Activated CD4-positive, alpha-beta T cell treated with anti-CD3 and anti-CD28 coated beads, Interleukin-2, amount 50 U/mL, for 4 hours (primary cell): Measurements from ENCODE around the gene ARL8A.
"Not testable (repeated sequence)": the region's sequence is repeated elsewhere in the genome, so short reads cannot be mapped to it uniquely, and the experiment has no call there.

Source experiments
- DNase-seq, 2 experiments: peaks; one replicate each; pipeline ENCODE4 v3.0.0-alpha.2; 2020

ARL8A gene

DNA sequence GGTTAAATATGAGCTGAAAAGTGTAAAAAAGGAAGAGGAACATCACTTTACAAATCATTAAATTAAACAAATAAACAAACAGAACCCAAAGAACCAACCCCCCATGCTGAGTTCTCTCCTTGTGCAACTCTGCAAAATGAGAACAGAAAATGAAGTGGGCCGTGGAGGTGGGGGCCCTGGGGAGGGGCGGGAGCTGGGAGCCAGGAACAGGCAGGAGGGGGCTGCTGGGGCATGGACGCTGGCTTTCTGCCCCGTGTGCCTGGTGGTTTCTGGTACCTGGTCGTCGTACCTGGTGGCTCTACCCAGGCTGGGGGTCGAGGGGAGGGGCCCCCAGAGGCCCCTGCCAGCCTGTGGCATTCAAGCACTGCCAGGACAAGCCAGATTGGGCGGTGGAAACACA, 11.0 kb downstream of the ARL8A start:
- DNase-seq, result no peak

DNA sequence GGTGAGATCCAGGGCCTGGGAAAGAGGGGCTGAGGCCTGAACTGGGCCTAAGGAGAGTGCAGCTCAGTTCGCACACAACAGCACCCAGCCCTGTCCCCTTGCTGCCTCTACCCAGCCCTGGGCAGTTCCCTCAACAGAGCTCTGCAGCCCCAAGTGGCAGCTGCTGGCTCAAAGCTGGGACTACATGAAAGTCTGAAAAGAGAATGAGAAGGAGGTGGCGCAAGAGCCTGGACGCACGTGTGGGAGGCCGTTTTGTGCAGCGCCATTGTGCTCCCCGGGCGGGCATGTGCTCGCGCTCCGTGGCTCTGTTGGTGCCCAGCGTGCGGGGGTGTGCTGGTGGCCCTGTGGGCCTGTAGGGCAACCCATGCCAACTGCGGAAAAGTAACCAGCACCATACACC, 11.5 kb downstream of the ARL8A start:
- no peak for DNase-seq

DNA sequence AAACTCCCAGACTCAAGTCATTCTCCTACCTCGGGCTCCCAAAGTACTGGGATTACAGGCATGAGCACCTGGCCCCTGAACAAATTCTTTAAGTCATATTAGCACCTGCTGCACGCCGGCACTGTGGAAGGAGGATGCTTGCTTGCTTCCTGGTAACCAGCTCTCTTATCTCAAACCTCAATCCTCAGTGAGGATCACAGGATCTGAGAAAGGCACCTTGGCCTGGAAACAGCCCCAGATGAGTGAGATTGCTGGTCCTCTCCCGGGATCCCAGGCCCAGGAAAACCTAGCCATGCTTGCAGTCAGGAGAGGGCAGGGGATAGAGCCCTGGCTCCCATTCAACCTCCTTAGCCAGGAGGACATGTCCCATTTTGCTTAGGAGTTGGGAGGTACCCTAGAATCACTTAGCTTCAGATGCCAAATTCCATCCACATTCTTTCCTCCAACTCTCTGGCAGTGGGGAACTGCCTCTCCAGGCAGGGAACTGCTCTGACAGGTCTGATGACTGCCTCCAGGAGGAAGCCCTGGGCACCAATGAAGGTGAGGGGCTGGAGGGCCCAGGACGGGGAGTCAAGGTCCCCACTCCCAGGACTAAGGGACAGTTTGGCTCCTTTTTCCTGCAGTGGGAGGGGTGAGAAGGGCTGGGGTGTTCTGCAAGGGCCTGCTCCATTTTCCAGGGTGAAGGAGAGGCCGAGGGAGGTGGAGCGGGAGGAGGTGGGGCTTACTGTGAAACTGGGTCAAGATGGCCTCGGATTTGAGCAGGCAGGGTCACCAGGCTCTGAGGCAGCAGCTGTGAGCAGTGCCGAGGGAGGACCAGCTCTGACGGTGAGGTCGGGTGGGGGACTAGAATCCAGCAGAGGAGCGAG, 12.3 kb downstream of the ARL8A start:
- DNase-seq, result no peak

- no peak for DNase-seq
Measured at GRCh38 chr1:202130816-202131522, 13.6 kb downstream of the ARL8A start.

DNA sequence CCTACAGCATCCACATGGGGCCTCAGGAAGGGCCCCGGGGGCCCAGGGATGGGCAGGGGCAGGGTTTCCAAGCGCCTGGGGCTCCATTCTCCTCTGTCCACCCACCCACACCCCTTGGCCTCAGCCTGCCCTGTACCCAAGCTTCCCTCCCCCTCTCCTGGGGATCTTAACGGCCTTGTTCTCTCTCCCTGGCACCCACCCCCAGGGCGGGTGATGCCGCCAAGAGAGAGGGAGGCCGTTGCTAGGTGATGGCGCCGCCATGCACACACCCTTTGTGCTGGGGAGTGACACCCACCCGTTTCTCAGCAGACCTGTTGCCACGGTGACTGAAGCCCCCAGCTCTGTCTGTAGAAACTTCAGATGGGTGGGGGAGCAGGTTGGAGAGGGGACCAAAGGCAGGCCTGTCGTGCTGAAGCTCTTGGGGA, 14.2 kb downstream of the ARL8A start:
- DNase-seq, result no peak

DNA sequence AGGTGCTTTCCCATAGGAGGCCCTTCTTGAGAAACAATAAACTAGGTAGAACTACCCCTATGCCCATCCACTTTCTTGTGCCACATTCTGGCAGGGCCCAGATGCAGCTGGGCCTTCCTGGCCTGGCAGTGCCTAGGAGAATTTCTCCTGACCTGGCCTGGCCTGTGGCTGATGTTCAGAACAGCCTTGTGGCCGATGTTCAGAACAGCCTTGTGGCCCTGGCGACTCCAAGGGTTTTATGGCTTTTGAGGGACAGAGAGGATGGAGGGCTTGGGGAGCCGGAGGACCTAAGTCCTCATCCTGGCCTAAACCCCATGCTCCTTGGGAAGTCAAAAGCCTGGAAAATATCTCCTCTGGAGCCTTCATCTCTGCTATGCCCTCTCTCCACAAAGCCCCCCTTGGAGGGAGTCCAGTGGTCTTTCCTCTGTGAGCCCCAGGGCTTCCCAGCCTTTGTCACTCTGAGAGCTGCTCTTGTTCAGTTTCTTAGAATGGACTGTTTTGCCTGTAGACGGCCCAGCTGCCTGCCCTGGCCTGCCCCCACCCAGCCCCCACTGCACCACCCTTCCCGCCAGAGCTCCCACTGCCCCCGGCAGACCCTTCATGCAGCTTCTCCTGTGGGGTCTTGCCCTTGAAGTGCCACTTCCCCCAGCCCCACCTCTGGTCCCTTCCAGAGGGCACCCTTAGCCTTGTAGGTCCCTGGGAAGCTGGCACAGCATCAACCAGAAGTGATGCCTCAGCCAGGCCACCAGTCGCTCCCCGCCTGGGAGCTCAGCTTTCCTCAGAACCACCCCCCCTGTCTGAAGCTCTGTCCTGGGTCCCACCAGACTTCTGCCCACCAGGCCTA, 14.9 kb downstream of the ARL8A start:
- no peak for DNase-seq

- no peak for DNase-seq
Measured at GRCh38 chr1:202127836-202128622, 16.5 kb downstream of the ARL8A start.

DNA sequence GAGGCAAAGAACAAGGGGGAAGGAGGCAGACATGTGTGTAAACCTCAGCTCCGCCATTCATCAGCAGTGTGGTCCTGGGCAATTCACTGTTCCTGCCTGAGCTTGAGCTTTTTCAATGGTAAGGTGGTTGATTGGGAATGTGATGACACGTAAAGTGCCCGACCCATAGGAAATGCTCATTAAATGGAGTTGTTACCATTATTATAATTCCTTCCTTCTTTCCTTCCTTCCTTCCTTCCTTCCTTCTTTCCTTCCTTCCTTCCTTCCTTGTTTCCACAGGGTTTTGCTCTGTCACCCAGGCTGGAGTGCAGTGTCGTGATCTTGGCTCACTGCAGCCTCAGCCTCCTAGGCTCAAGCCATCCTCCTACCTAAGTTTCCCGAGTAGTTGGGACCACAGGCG, 17.5 kb downstream of the ARL8A start:
- DNase-seq, result no peak

DNA sequence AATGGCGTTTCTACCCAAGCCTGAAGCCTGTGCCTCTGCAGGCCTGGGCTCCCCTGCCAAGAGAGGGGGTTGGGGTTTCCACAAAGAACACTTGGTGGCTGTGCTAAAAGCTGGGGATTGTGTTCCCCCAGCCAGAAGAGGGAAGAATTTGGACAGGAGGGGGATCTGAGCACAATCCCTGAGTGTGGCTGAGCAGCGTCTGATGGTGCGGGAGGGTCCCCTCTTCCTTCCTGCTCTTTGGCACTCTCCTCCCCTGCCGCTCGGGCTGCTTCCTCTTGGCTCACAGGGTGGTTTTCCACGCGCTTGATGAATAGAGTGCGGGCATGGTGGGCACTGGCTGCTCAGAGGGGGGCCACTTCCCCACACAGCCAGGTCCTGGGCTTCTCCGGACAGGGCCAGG, 18.1 kb downstream of the ARL8A start:
- DNase-seq, result no peak

- no peak for DNase-seq
Measured at GRCh38 chr1:202125611-202126010, 18.9 kb downstream of the ARL8A start.

- no peak for DNase-seq
Measured at GRCh38 chr1:202124142-202124541, 20.4 kb downstream of the ARL8A start.

DNA sequence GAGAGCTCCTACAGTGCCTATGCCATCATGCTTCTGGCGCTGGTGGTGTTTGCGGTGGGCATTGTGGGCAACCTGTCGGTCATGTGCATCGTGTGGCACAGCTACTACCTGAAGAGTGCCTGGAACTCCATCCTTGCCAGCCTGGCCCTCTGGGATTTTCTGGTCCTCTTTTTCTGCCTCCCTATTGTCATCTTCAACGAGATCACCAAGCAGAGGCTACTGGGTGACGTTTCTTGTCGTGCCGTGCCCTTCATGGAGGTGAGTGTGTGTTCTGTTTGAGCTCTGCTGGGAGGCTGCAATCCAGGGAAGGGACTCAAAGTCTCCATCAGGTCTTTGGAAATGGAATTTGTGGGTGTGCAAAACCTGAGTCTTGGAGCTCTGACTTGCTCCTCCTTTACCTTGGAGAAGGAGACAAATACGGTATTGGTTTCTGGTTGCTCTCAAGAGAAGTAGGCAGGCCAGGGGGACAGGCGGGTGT, 21.2 kb downstream of the ARL8A start:
- no peak for DNase-seq

DNA sequence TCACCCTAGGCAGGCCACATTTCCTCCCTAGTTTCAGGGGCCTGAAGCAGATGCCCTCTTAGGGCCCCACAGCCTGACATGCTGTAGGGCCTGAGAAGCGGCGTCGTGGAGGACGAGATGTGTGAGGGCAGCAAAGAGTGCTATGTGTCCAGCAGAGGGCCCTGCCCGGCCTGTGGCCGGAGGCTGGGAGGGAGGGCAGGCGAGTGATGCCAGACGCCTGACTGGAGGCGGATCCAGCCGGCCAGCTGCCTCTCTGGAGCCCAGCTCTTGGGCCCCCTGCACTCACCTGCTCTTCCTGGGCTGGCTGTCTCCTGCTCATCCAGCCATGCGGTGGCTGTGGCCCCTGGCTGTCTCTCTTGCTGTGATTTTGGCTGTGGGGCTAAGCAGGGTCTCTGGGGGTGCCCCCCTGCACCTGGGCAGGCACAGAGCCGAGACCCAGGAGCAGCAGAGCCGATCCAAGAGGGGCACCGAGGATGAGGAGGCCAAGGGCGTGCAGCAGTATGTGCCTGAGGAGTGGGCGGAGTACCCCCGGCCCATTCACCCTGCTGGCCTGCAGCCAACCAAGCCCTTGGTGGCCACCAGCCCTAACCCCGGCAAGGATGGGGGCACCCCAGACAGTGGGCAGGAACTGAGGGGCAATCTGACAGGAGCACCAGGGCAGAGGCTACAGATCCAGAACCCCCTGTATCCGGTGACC, 21.8 kb downstream of the ARL8A start, which contains the start of gene GPR37L1:
TSS of gene GPR37L1 (plus strand) at position 279 of the 697 bp plus-strand sequence. CDS start at position 326, 47 bp downstream.
- DNase-seq, result no peak

- DNase-seq, result no peak
Measured at GRCh38 chr1:202121006-202121405, 23.5 kb downstream of the ARL8A start.

- no peak for DNase-seq
Measured at GRCh38 chr1:202117898-202118371, 26.6 kb downstream of the ARL8A start.

DNA sequence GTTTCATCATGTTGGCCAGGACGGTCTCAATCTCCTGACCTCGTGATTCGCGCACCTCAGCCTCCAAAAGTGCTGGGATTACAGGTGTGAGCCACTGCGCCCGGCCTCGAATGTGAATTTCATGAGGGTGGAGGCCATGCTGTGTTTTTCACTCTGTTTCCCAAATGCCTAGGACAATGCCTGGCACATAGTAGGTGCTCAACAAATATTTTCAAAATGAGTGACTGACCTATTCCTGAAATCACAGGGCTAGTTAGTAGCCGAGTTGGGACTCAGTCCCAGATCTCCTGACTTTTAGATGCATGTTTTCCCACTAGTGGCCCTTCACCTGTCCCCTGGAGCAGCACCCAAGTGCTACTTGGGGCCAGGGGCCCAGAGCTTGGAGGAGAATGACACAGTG, 28.2 kb downstream of the ARL8A start:
- DNase-seq, result no peak

DNA sequence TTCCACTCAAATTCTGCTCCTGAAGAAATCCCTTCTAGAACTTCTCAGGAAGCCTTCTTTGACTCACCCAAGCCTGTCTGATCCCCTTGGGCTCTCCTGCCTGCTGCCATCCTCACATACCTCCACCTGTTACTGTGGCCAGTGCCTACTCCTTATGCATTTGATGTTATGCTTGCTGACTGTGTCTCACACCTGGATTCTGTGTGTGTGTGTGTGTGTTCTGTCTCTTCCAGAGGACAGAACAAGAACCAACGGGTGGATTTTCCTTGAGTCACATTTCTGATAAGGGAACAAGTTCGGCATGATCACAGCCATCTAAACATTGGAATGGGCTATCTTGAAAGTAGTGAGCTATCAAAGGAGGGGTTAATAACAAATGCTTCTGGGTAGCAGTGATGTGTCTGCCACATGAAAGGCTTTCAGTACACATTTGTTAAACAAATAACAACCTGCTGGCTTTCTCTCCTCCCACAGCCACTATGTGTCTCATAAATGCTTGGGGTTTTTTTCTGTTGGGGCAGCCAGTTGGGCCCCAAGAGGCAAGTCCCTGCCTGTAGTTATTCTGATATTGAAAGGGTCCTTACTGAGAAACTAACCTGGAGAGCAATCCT, 30.7 kb downstream of the ARL8A start:
- DNase-seq, result no peak

DNA sequence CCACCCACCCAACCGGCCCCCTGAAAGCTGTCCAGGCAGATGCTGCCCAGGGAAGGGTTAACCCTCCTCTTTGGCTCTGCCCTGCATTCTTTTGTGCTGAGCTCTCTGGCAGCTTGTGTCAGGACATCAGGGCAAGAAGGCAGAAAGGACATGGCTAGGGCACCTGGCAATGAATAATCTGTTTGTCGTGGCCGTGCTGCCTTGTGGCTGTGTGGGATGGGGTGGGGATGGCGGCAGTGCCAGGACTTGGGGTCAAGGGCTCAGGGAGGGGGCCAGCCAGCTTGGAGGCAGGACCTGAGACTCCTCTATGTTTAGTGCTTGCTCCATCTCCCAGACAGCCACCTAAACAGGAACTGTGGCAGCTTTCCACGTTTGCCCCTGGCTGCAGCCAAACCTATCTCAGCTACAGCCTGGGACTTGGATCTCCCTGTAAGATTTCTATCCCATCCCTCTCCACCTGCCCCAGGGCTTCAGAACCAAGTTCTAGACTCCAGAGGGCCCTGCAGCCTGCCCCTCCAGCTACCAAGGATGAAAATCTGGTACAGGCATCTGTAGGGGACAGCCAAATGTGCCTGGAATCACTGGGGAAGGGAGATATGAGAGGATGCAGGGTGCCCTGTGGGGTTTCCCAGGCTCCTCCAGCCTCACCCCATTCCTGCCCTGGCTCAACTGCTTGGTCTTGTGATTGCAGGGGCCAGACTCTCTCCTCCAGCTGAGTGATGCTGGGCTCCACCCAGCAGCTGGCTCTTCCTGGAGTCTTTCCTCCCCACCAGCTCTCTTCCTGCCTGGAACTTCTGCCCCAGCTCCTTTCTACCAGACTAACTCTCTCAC, 31.5 kb downstream of the ARL8A start:
- no peak for DNase-seq

DNA sequence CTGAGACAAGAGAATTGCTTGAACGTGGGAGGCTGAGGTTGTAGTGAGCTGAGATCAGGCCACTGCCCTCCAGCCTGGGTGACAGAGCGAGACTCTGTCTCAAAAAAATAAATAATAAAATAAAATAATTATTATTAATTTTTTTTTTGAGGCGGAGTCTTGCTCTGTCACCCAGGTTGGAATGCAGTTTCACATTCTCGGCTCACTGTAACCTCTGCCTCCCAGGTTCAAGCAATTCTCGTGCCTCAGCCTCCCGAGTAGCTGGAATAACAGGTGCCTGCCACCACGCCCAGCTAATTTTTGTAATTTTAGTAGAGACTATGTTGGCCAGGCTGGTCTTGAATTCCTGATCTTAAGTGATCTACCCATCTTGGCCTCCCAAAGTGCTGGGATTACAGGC, 32.9 kb downstream of the ARL8A start:
- DNase-seq, result not testable (repeated sequence)

GRCh38 chr1:202110977-202111376, 33.6 kb downstream of the ARL8A start:
- DNase-seq, result no peak
